Suprapubic skin (tissue), 4 donors: Measurements from ENCODE around the gene RBM28. TPM values are rescaled to one million over a fixed set of nuclear protein-coding genes. Genes with fewer than 3 reads are reported as not detected.

Experiments used
- DNase-seq, 2 donors: peaks; one replicate each; pipeline ENCODE4 v3.0.0-alpha.2; 2019; ENCODE audit warnings: low spot score in 2 of 2
- H3K27ac ChIP-seq: fragments of 200-600 bp; sonication (generic); one replicate; pipeline ENCODE4 v1.5.1; 2019
- H3K27me3 ChIP-seq: fragments of 200-600 bp; sonication (generic); one replicate; pipeline ENCODE4 v1.5.1; 2019
- H3K36me3 ChIP-seq: fragments of 200-600 bp; sonication (generic); one replicate; pipeline ENCODE4 v1.5.1; 2019
- H3K4me1 ChIP-seq: fragments of 200-600 bp; sonication (generic); one replicate; pipeline ENCODE4 v1.5.1; 2019
- H3K4me3 ChIP-seq: fragments of 200-600 bp; sonication (generic); one replicate; pipeline ENCODE4 v1.5.1; 2019; ENCODE audit warnings: mild to moderate bottlenecking
- H3K9me3 ChIP-seq: fragments of 200-600 bp; sonication (generic); one replicate; pipeline ENCODE4 v1.5.1; 2019
- CTCF ChIP-seq, 2 donors: fragments of 200-600 bp in 1 of 2; fragments of 450-650 bp in 1 of 2; sonication (generic) in 1 of 2; IDR thresholded peaks; one replicate each; pipeline ENCODE4 v1.5.1; 2016 to 2019; ENCODE audit warnings: antibody characterized with exemption in 2 of 2, mild to moderate bottlenecking in 1 of 2, moderate library complexity in 1 of 2
- EP300 ChIP-seq: sonication (generic); formaldehyde crosslinking; IDR thresholded peaks from one replicate; pipeline ENCODE4 v1.6.1; 2017; ENCODE audit warnings: antibody characterized with exemption
- POLR2A ChIP-seq, 2 donors: fragments of 450-650 bp; IDR thresholded peaks; one replicate each; pipeline ENCODE4 v1.6.1; 2017; ENCODE audit warnings: antibody characterized with exemption in 2 of 2, mild to moderate bottlenecking in 2 of 2, moderate library complexity in 2 of 2
- POLR2AphosphoS5 ChIP-seq, 3 donors: sonication (generic); formaldehyde crosslinking; IDR thresholded peaks; one replicate each; pipeline ENCODE4 v1.6.1; 2017; ENCODE audit warnings: antibody characterized with exemption in 3 of 3
- WGBS: methylation state at CpG from one replicate; pipeline ENCODE4 v1.1.5; 2018; 5-methylcytosine and 5-hydroxymethylcytosine counted together
- total RNA-seq, 4 donors: library from RNA; depleted of rRNA; stranded (reverse); fragments of >200 nt; gene quantifications; one replicate each; pipeline ENCODE4 v1.1.0, GENCODE V29; 2016

Gene RBM28
- total RNA-seq, 4 donors from 2014 or later, result 16.9 to 34.9 (median 25.6) TPM

DNA sequence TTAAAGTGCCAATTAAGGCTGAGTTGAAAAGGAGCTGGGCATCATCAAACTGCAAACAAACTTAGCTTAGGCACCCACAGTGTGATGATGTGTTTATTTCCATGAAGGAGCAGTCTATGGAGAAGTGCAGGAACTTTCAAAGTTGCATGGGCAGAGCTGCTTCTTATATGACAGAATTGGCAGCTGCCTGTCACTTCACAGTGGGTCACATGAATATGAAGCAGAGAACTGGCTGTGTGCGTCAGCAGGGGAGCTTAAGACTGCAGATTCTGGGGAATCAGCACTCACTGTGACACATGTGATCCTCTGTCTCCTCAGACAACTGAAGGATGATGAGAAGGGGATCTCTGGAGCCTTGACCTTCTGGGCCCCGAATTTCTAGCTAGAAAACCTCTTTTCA lies 36.6 kb downstream of the RBM28 start:
- peaks cover 67% of the 10 kb centered on the region for H3K36me3 ChIP-seq
- DNase-seq, result no peak
- 91% methylated on average over 2 of the region's 2 CpGs for WGBS
- TF ChIP-seq CTCF (IDR thresholded peaks at IDR 0.05) (no peak), POLR2AphosphoS5 (IDR thresholded peaks at IDR 0.05) (no peak), POLR2A (IDR thresholded peaks at IDR 0.05) (no peak), EP300 (no peak)
- no peak overlapping the region for H3K27ac ChIP-seq
- H3K4me1 ChIP-seq, result no peaks in the 10 kb centered on the region
- H3K27me3 ChIP-seq, result no peaks in the 10 kb centered on the region
- H3K4me3 ChIP-seq, result no peak overlapping the region
- H3K9me3 ChIP-seq, result no peaks in the 10 kb centered on the region

GRCh38 chr7:128304212-128304611 lies 39.5 kb downstream of the RBM28 start:
- H3K27me3 ChIP-seq, result no peaks in the 10 kb centered on the region
- H3K36me3 ChIP-seq, result peaks cover 38% of the 10 kb centered on the region
- H3K9me3 ChIP-seq, result no peaks in the 10 kb centered on the region
- peaks cover 3% of the 10 kb centered on the region for H3K4me1 ChIP-seq
- WGBS, result 83% methylated on average over 1 of the region's 1 CpG
- H3K4me3 ChIP-seq, result no peak overlapping the region
- no peak overlapping the region for H3K27ac ChIP-seq
- TF ChIP-seq POLR2A (IDR thresholded peaks at IDR 0.05) (no peak), EP300 (no peak), POLR2AphosphoS5 (IDR thresholded peaks at IDR 0.05) (no peak), CTCF (IDR thresholded peaks at IDR 0.05) (no peak)
- DNase-seq, result no peak

DNA sequence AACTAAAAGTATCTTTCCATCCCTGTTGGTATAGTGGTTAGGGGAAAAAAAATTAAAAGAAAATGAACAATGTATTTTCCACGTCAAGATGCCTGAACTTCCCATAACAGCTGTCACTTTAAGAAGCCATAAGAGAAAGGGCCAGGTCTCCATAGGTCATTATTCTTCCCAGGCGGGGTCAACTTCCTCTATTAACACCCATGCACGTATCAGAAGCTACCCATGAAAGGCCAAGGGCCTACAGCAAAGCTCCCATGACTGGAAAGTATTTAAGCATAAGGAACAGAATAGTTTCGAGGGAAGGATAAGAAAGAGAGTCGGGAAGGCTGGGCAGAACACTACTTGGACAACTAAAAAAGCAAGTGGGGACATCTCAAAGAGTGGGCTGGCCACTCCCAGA lies 40.1 kb downstream of the RBM28 start:
- Histone ChIP-seq H3K27ac (no peak overlapping the region), H3K4me3 (no peak overlapping the region), H3K9me3 (no peaks in the 10 kb centered on the region), H3K36me3 (peaks cover 35% of the 10 kb centered on the region), H3K27me3 (no peaks in the 10 kb centered on the region), H3K4me1 (peaks cover 9% of the 10 kb centered on the region)
- 78% methylated on average over 5 of the region's 5 CpGs for WGBS
- DNase-seq, result no peak
- no peak for TF ChIP-seq CTCF (IDR thresholded peaks at IDR 0.05)
- TF ChIP-seq POLR2AphosphoS5 (IDR thresholded peaks at IDR 0.05), result no peak
- no peak for TF ChIP-seq POLR2A (IDR thresholded peaks at IDR 0.05)
- TF ChIP-seq EP300, result no peak

- DNase-seq, result no peak
- Histone ChIP-seq H3K27me3 (no peaks in the 10 kb centered on the region), H3K27ac (no peak overlapping the region), H3K4me3 (no peak overlapping the region), H3K9me3 (no peaks in the 10 kb centered on the region), H3K36me3 (peaks cover 31% of the 10 kb centered on the region), H3K4me1 (peaks cover 12% of the 10 kb centered on the region)
- WGBS, result 86% methylated on average over 1 of the region's 2 CpGs
- TF ChIP-seq POLR2AphosphoS5 (IDR thresholded peaks at IDR 0.05) (no peak), CTCF (IDR thresholded peaks at IDR 0.05) (no peak), EP300 (no peak), POLR2A (IDR thresholded peaks at IDR 0.05) (no peak)
Observed at GRCh38 chr7:128303133-128303532, 40.6 kb downstream of the RBM28 start.

GRCh38 chr7:128302139-128302538 lies 41.6 kb downstream of the RBM28 start:
- Histone ChIP-seq H3K4me1 (peaks cover 12% of the 10 kb centered on the region), H3K27me3 (no peaks in the 10 kb centered on the region), H3K9me3 (no peaks in the 10 kb centered on the region), H3K27ac (no peak overlapping the region), H3K36me3 (peaks cover 22% of the 10 kb centered on the region), H3K4me3 (no peak overlapping the region)
- 49% methylated on average over 10 of the region's 10 CpGs for WGBS
- TF ChIP-seq CTCF (IDR thresholded peaks at IDR 0.05) (no peak), POLR2AphosphoS5 (IDR thresholded peaks at IDR 0.05) (no peak), EP300 (no peak), POLR2A (IDR thresholded peaks at IDR 0.05) (no peak)
- no peak for DNase-seq
